Measurements from ENCODE around the gene TOP2B. TPM values are rescaled to one million over a fixed set of nuclear protein-coding genes. Genes with fewer than 3 reads are reported as not detected.

TOP2B gene, protein sequence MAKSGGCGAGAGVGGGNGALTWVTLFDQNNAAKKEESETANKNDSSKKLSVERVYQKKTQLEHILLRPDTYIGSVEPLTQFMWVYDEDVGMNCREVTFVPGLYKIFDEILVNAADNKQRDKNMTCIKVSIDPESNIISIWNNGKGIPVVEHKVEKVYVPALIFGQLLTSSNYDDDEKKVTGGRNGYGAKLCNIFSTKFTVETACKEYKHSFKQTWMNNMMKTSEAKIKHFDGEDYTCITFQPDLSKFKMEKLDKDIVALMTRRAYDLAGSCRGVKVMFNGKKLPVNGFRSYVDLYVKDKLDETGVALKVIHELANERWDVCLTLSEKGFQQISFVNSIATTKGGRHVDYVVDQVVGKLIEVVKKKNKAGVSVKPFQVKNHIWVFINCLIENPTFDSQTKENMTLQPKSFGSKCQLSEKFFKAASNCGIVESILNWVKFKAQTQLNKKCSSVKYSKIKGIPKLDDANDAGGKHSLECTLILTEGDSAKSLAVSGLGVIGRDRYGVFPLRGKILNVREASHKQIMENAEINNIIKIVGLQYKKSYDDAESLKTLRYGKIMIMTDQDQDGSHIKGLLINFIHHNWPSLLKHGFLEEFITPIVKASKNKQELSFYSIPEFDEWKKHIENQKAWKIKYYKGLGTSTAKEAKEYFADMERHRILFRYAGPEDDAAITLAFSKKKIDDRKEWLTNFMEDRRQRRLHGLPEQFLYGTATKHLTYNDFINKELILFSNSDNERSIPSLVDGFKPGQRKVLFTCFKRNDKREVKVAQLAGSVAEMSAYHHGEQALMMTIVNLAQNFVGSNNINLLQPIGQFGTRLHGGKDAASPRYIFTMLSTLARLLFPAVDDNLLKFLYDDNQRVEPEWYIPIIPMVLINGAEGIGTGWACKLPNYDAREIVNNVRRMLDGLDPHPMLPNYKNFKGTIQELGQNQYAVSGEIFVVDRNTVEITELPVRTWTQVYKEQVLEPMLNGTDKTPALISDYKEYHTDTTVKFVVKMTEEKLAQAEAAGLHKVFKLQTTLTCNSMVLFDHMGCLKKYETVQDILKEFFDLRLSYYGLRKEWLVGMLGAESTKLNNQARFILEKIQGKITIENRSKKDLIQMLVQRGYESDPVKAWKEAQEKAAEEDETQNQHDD (N-terminal part only)
- polyA plus RNA-seq (2011; rRNA removed) = 85.5 and 95.7 TPM in 2 replicates
- polyA plus RNA-seq (2012; cell fraction: cytosol; rRNA removed) = 16.0 and 18.0 TPM in 2 replicates
- polyA plus RNA-seq (2012; cell fraction: nucleus; rRNA removed) = 8.6 and 20.7 TPM in 2 replicates
- 65.7 to 67.5 TPM (median 65.8 TPM) in 3 replicates for polyA plus RNA-seq (2017; fragmentation: RNase III; extraction: RNeasy Plus Mini Kit Qiagen cat#74134 plus additional on column Dnase treatment)
- polyA minus RNA-seq (2011; rRNA and poly(A)+ RNA removed) = 26.3 and 29.7 TPM in 2 replicates

DNA sequence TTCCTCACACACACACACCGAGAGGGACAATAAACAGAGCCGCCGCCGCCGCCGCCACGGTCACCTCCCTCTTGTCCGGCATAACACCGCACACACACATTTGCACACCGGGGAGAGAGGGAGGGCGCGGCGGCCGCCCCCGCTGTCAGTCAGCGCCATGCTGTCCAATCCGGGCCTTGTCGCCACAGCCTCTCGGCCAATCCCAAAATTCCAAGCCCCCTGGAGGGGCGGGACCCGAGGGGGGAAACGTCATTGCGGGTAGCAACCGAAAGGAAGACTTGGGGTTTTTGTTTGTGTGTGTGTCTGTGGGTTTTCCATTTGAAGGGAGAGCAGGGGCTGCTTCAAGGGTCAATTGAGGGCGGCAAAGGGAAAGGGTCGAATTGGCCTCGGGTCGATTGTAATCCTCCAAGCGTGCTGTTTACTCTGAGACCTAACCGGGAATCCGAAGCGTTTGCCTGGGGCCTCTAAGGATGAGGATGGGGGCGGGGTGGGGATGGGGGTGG lies at the start of gene TOP2B:
TOP2B (minus strand) TSS at position 96 of the 503 bp plus-strand sequence. CDS start 610 bp downstream, outside the sequence.
- ChIA-PET POLR2A (interaction anchor here (1.7 kb wide), 1 partner anchor 118 kb away, joined by 9 read pairs; the partner anchor contains the start of gene NGLY1), CTCF (interaction anchor here (2.7 kb wide), 1 partner anchor 17 kb away, joined by 18 read pairs; no protein-coding TSS in a partner anchor)

More for the DNA sequence above, at the start of gene TOP2B:
- peak within 1 kb of the TSS; percentile 96 for H3K4me2 ChIP-seq
- DNase-seq (ENCODE audit: low read depth in 1 of 2, low spot score in 1 of 2) (peak; percentile 95 to 98), FAIRE-seq (no peak), ATAC-seq (peak; percentile 96 to 99)
- whole genome bisulfite sequencing (ENCODE audit: missing lambda C conversion rate) = 0% methylated on average over 13 of the region's 33 CpGs
- peak within 1 kb of the TSS; percentile 86 to 97 for H3K27ac ChIP-seq
- H3K4me3 ChIP-seq = peak within 1 kb of the TSS; percentile 73
- no peaks in the 10 kb centered on the region for H3K9me3 ChIP-seq
- H3K4me1 ChIP-seq = peaks cover 24% of the 10 kb centered on the region
- TF ChIP-seq MAFK (IDR thresholded peaks at IDR 0.05; ENCODE audit: partially characterized antibody) (no peak), POLR2AphosphoS2 (conservative IDR thresholded peaks at IDR 0.05; ENCODE audit: low read length) (no peak), HES2 (IDR thresholded peaks at IDR 0.05) (no peak), CHD2 (IDR thresholded peaks at IDR 0.05; ENCODE audit: low read length, partially characterized antibody) (no peak), RFX5 (IDR thresholded peaks at IDR 0.05) (peak; percentile 100), HOXB13 (CRISPR knock-in tag; IDR thresholded peaks at IDR 0.05; ENCODE audit: low read depth) (no peak), EP300 (IDR thresholded peaks at IDR 0.05) (no peak), HOXA7 (CRISPR knock-in tag; IDR thresholded peaks at IDR 0.05) (no peak), POLR2A (IDR thresholded peaks at IDR 0.05; ENCODE audit: low read length) (peak; percentile 57), KDM5A (IDR thresholded peaks at IDR 0.05) (no peak), GATA3 (IDR thresholded peaks at IDR 0.05; ENCODE audit: borderline replicate concordance) (no peak), MYC (IDR thresholded peaks at IDR 0.05; ENCODE audit: borderline replicate concordance, low read length) (no peak), ZNF302 (CRISPR knock-in tag; IDR thresholded peaks at IDR 0.05) (no peak), MAX (IDR thresholded peaks at IDR 0.05) (0 out of 2 replicates have a peak, but pooled peaks have one; percentile 41), NR3C1 (IDR thresholded peaks at IDR 0.05) (no peak), RARB (CRISPR knock-in tag; IDR thresholded peaks at IDR 0.05) (no peak), PHF8 (IDR thresholded peaks at IDR 0.05; ENCODE audit: borderline replicate concordance, low read depth) (no peak), BHLHE40 (IDR thresholded peaks at IDR 0.05; ENCODE audit: low read depth, low read length) (no peak), HMGXB4 (CRISPR knock-in tag; IDR thresholded peaks at IDR 0.05; ENCODE audit: borderline replicate concordance) (no peak), NPAS2 (CRISPR knock-in tag; IDR thresholded peaks at IDR 0.05; ENCODE audit: borderline replicate concordance) (no peak)
- TF ChIP-seq, protein P1, sequence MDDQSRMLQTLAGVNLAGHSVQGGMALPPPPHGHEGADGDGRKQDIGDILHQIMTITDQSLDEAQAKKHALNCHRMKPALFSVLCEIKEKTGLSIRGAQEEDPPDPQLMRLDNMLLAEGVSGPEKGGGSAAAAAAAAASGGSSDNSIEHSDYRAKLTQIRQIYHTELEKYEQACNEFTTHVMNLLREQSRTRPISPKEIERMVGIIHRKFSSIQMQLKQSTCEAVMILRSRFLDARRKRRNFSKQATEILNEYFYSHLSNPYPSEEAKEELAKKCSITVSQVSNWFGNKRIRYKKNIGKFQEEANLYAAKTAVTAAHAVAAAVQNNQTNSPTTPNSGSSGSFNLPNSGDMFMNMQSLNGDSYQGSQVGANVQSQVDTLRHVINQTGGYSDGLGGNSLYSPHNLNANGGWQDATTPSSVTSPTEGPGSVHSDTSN (IDR thresholded peaks at IDR 0.05) = peak; percentile 96
- TF ChIP-seq, protein P2, sequence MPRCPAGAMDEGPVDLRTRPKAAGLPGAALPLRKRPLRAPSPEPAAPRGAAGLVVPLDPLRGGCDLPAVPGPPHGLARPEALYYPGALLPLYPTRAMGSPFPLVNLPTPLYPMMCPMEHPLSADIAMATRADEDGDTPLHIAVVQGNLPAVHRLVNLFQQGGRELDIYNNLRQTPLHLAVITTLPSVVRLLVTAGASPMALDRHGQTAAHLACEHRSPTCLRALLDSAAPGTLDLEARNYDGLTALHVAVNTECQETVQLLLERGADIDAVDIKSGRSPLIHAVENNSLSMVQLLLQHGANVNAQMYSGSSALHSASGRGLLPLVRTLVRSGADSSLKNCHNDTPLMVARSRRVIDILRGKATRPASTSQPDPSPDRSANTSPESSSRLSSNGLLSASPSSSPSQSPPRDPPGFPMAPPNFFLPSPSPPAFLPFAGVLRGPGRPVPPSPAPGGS (IDR thresholded peaks at IDR 0.05) = 0 out of 3 replicates have a peak, but pooled peaks have one; percentile 1
- TF ChIP-seq, protein P3, sequence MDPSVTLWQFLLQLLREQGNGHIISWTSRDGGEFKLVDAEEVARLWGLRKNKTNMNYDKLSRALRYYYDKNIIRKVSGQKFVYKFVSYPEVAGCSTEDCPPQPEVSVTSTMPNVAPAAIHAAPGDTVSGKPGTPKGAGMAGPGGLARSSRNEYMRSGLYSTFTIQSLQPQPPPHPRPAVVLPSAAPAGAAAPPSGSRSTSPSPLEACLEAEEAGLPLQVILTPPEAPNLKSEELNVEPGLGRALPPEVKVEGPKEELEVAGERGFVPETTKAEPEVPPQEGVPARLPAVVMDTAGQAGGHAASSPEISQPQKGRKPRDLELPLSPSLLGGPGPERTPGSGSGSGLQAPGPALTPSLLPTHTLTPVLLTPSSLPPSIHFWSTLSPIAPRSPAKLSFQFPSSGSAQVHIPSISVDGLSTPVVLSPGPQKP (IDR thresholded peaks at IDR 0.05; ENCODE audit: low read depth, low read length) = no peak

All from A549 (cell line).